ENCODE results near the gene TRNP1. TPM values are rescaled to one million over a fixed set of nuclear protein-coding genes. Genes with fewer than 3 reads are reported as not detected.

TRNP1 gene
- total and polyA plus RNA-seq, 10 of the 15 experiments (the other 5 are each of a cell fraction or from before 2014, with no cell fraction given), result 0.13 TPM; not detected in 9

- TF ChIP-seq NR2F1 (conservative IDR thresholded peaks at IDR 0.05), result no peak
- TF ChIP-seq ATF3 (IDR thresholded peaks at IDR 0.05; ENCODE audit: borderline replicate concordance, extremely low read depth, low read depth, low read length), result no peak
- TF ChIP-seq ZNF384 (IDR thresholded peaks at IDR 0.05; ENCODE audit: borderline replicate concordance, low read depth, low read length), result no peak
- TF ChIP-seq, protein P1, sequence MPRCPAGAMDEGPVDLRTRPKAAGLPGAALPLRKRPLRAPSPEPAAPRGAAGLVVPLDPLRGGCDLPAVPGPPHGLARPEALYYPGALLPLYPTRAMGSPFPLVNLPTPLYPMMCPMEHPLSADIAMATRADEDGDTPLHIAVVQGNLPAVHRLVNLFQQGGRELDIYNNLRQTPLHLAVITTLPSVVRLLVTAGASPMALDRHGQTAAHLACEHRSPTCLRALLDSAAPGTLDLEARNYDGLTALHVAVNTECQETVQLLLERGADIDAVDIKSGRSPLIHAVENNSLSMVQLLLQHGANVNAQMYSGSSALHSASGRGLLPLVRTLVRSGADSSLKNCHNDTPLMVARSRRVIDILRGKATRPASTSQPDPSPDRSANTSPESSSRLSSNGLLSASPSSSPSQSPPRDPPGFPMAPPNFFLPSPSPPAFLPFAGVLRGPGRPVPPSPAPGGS (IDR thresholded peaks at IDR 0.05; ENCODE audit: borderline replicate concordance, insufficient read depth, low read depth, low read length, poor library complexity, severe bottlenecking), result no peak
- TF ChIP-seq ZNF622 (IDR thresholded peaks at IDR 0.05), result no peak
- no peak for TF ChIP-seq ATF2 (IDR thresholded peaks at IDR 0.05; ENCODE audit: low read length)
Observed at GRCh38 chr1:26961826-26962225, 31.7 kb upstream of the TRNP1 start (continued).

DNA sequence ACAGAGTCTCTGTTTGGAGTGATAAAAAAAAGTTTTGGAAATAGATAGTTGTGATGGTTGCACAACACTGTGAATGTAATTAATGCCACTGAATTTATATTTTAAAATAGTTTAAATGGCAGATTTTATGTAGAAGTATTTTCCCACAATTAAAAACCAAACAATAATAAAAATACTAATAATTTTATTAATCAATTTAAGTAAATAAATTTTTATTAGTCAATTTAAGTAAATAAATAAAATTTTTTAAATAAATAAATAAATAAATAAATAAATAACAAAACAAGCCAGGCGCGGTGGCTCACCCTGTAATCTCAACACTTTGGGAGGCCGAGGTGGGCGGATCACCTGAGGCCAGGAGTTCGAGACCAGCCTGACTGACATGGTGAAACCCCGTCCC is 28.3 kb upstream of the TRNP1 start:
- Histone ChIP-seq H3K9ac (ENCODE audit: control insufficient read depth, insufficient read depth, low read length) (no peak overlapping the region), H3K9me3 (replicated peaks; ENCODE audit: control insufficient read depth, insufficient read depth, low read length) (no peaks in the 10 kb centered on the region), H3K27ac (ENCODE audit: control insufficient read depth, insufficient read depth) (no peak overlapping the region), H3K4me2 (ENCODE audit: control insufficient read depth, insufficient read depth) (no peak overlapping the region), H3K4me3 (no peak overlapping the region), H3K27me3 (replicated peaks in 1 of 2; ENCODE audit: control insufficient read depth in 2 of 2, insufficient read depth in 2 of 2, low read length in 1 of 2) (peaks cover 0 to 4% of the 10 kb centered on the region in 2 experiments; a peak in 3 of 4 replicates), H3K36me3 (ENCODE audit: control insufficient read depth in 2 of 2, insufficient read depth in 2 of 2, low read length in 1 of 2) (no peaks in the 10 kb centered on the region), H3K4me1 (ENCODE audit: control insufficient read depth, insufficient read depth, low read length) (no peaks in the 10 kb centered on the region), H4K20me1 (ENCODE audit: control insufficient read depth, insufficient read depth) (no peaks in the 10 kb centered on the region), H2AFZ (ENCODE audit: control insufficient read depth, low read depth, low read length) (no peak overlapping the region), H3K79me2 (ENCODE audit: control insufficient read depth, insufficient read depth, low read length) (no peaks in the 10 kb centered on the region)
- in situ Hi-C loops (cut with MboI), result no loop called here
- BruUV-seq (replicated peaks), result no TSS peak
- no peak for ATAC-seq
- CTCF ChIA-PET, result interaction anchor here (1.4 kb wide), 1 partner anchor 10 kb away, joined by 4 read pairs; no protein-coding TSS in a partner anchor
- FAIRE-seq, result no peak
- WGBS (ENCODE audit: insufficient coverage, insufficient replicate concordance, low lambda C conversion rate, missing lambda C conversion rate), result 54% methylated on average over 6 of the region's 6 CpGs
- RAD21 ChIA-PET (ENCODE audit: unreplicated experiment), result no interaction called here
- POLR2A ChIA-PET, result no interaction called here
- TF ChIP-seq KAT2A (conservative IDR thresholded peaks at IDR 0.05; ENCODE audit: control insufficient read depth, low read depth, low read length), result no peak
- TF ChIP-seq YBX1 (IDR thresholded peaks at IDR 0.05), result no peak
- no peak for DNase-seq (ENCODE audit: low read depth, low spot score)
- SMC1A ChIA-PET (ENCODE audit: uncharacterized antibody, unreplicated experiment), result no interaction called here
- intact Hi-C loops (cut with micrococcal nuclease; ENCODE audit: unreplicated experiment), result no loop called here

Data from GM12878 (cell line).